Activated CD4-positive, alpha-beta T cell treated with anti-CD3 and anti-CD28 coated beads, Interleukin-2, amount 50 U/mL, for 1 hour (primary cell): ENCODE measurements around the gene ISCA1.

Experiments used
- DNase-seq: peaks from one replicate; pipeline ENCODE4 v3.0.0-alpha.2; 2020

Gene ISCA1

DNA sequence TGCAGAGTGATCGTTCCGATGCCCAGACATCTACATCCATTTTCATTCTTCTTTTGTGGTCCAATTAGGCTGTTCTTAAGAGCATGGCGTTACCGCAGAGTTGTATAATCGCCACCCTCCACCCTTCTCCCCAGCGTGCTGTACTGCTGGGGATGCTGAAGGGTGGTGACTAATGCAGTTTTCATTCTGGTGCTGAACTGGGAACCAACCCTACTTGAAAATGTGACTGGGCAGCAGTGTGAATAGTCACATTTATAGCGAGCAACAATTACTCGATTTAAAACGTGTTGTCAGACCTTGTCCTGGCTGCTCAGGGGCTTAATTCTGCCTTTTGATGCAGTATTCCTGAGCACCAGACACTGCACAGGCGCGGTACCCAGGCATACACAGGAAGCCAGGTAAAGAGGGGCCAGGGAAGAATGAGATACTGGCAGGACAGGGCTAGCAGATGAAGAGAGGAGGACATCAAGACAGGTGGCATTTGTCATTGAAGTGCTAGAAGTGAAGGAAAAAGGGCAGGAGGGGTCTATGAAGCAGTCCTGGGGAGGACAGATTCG, 719 bp upstream of the ISCA1 start:
- DNase-seq = no peak

DNA sequence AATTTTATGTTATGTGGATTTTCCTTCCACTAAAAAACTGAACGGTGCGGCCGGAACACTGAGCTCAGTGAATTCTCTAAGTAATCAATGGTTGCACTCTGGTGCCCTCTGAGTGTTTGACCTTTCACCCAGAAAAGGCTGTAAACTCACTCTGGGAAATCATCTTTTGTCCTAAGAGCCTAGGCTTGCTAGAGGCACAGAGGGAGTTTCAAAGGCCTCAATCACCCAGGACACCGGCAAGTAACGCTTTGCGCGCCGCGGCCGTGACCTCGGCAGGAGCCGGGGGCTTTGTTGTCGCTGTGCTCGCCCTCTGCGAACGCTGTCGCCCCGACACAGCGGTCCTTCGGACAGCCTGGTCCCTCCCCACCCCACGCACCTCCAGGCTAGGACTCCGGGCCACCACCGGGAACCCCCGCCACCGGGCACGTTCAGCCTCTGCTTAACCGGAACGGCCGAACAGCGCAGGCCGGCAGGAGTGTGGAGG, 703 bp downstream of the ISCA1 start:
- no peak for DNase-seq

DNA sequence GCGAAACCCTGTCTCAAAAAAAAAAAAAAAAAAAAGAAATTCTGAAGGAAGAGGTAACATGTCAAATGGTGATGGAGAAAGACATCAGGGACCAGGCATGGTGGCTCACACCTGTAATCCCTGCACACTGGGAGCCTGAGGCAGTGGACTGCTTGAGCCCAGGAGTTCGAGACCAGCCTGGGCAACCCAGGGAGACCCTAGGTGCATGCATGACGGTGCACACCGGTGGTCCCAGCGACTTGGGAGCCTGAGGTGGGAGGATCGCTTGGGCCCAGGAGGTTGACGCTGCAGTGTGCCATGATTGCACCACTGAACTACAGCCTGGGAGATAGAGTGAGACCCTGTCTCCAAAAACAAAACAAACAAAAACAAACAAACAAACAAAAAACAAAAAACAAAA, 1.8 kb downstream of the ISCA1 start:
- DNase-seq = no peak

DNA sequence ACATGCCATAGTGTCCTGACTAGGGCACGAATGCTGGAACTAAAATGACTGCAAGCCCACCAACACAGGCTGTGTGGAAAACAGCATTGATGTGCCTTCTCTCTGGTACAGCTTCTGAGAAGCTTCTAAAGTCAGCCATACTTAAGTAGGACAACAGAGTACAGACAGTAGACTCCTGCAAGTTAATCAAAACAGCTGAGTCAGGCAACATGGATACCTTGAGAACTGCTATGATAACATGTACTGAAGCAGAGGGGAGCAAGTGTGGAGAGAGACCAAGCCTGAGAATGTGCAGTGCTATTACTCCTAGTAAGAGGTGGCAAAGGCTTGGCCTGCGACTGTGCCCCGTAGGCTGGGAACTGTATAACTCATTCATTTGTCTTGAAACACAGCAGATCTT, 2.5 kb downstream of the ISCA1 start:
- DNase-seq = no peak

DNA sequence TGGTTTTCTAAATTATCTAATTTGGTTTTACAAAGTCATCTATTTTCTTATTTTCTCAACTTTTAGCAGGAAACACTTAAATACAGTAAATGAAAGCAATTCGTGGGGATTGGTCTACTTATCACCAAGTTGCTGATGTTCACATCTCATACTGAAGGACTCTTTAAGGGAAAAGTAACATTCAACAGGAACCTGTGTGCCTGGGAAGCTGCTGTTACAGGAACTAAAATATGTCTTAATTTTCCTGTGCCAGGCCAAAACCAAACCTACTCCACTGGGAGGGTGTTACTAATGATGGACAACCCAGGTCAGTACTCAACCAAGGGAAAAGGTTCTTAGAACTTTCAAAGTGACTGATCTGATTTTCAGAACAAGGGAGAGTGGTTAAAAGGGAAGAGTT, 5.3 kb downstream of the ISCA1 start:
- DNase-seq = no peak

DNA sequence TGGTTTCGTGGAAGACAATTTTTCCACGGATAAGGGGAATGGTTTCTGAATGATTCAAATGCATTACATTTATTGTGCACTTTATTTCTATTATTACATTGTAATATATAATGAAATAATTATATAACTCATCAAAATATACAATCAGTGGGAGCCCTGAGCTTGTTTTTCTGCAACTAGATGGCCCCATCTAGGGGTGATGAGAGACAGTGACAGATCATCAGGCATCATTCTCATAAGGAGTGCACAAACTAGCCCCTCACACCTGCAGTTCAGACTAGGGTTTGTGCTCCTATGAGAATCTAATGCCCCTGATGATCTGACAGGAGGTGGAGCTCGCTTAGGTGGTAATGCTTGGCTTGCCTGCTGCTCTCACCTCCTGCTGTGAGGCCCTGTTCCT, 6.4 kb downstream of the ISCA1 start:
- no peak for DNase-seq

DNA sequence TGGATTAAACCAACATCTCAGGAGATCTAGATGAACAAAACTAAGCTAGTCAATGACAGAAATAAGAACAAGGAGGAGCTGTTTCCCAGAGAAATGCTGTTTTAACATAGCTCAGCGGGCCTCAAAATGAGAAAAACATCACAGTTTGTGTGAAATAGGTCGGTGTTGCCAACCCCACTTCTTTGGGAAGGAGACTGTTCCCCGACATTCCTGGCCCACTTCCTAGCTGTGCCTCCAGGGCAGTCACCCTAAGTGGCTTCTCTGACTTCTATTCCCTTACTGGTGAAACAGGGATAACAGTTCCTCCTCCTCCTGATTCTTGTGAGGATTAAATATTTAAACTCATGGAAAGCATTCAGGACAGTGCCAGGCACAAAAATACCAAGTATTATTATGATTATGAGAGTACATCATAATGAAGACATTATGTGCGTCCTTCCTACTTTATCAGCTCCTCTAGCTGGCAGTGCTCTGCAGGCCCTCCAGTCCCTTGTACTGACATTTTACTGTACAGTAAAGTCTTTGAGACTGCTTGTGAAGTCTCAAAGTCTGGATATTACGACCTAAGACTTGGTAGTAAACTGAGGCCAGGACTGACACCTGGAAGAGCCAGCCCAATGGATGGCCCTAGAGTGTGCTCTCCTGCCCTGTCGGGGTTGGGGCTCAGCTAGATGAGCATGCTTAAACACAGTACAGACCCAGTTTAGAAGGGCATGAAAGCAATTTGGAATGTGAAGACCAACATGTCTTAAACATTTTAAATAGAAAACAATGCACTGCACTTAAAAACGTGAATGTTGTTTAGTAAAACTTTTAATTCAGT, 7.3 kb downstream of the ISCA1 start:
- no peak for DNase-seq

GRCh38 chr9:86272221-86272620, 10.1 kb downstream of the ISCA1 start:
- DNase-seq = no peak

GRCh38 chr9:86263876-86264275, 18.5 kb downstream of the ISCA1 start:
- DNase-seq = no peak

DNA sequence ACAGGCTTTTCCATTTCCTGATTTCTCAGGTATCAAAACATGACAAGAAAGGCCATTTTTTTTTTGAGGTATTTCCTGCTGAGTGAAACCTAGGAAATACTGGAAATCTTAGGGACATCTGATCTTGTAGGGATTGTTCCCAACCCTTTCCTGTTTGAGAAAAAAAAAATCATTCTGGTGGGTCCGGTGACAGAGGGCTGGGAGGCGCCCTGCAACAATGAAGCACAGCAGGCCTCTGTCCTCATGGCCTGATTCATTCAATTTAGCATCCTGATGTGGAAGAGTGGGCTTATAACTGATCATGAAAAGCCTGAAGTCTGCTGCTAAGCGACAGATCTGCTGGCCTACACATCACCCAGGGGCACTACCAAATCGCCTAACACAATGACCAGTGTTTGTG, 19.8 kb downstream of the ISCA1 start:
- DNase-seq = no peak

DNA sequence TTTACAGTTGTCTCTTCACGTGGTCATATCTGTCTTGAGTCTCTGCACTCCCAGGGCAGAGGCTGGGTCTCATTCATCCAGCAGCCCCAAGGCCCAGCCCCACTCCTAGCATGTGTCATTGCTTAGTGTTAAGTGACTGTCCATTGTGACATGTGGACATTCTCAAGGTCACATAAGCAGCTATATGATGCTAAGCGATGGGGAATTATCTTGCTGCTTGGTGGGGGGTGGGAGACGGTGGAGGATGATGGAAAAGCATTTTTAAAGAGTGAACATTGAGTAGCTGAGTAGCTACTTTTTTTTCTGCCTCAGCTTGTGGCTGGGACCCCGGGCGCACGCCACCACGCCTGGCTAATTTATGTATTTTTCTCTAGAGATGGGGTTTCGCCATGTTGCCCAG, 22.8 kb downstream of the ISCA1 start, which contains the start of gene C9orf153:
C9orf153 (minus strand) TSS at position 101 of the 400 bp plus-strand sequence. CDS start 30,054 bp downstream, outside the sequence.
- DNase-seq = no peak

GRCh38 chr9:86257391-86257790, 24.9 kb downstream of the ISCA1 start:
- DNase-seq = no peak

- DNase-seq = no peak
Measured at GRCh38 chr9:86256653-86257052, 25.7 kb downstream of the ISCA1 start.

DNA sequence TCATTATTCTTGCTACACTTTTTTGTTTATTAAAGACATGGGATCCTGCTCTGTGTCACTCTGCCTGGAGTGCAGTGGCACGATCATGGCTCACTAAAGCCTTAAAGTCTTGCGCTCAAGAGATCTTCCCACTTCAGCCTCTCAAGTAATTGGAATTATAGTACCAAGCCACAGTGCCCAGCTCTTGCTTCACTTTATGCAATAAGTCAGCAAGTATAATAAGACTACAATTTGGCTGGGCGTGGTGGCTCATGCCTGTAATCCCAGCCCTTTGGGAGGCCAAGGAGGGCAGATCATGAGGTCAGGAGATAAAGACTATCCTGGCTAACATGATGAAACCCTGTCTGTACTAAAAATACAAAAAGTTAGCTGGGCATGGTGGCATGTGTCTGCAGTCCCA, 28.8 kb downstream of the ISCA1 start:
- DNase-seq = no peak

- DNase-seq = no peak
Measured at GRCh38 chr9:86252870-86253269, 29.5 kb downstream of the ISCA1 start.

DNA sequence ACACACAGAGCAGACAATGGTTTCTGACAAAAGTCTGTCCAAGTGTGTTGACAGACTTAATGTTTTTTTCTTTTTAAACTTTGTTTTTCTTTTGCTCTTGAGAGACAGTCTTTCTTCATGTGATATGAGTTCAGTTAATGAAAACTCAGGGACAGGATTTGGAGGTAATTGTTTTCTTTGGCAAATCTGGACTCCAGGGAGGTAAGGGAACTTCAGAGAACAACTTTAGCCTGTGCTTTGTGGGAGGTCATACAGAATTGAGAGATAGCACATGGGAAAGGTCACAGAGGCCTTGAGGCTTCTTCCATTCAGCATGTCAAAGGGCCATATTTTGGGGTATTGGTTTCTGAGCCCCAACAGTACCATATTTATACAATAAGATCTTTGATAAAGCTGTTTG, 32.2 kb downstream of the ISCA1 start:
- DNase-seq = no peak

DNA sequence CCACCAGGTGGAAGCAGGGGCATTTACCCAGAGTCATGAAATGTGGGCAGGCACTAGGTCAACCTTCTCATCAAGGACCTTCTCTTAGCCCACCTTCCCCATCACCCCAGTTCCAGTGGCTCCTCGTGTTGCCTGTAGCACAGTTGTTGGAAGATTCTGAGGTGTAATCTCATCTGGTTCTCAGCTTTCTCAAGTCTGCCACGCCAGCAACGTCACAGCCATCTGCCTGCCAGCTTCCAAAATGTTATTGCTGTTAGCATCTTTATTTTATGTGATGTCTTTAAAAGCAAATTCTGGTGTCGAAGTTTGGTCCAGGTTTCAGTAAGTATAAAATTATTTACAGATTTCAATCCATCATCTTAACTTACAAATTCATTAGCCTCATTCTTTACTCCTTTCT, 33.6 kb downstream of the ISCA1 start:
- DNase-seq = no peak

- no peak for DNase-seq
Measured at GRCh38 chr9:86246752-86247161, 35.6 kb downstream of the ISCA1 start.

- no peak for DNase-seq
Measured at GRCh38 chr9:86242071-86242470, 40.3 kb downstream of the ISCA1 start.

DNA sequence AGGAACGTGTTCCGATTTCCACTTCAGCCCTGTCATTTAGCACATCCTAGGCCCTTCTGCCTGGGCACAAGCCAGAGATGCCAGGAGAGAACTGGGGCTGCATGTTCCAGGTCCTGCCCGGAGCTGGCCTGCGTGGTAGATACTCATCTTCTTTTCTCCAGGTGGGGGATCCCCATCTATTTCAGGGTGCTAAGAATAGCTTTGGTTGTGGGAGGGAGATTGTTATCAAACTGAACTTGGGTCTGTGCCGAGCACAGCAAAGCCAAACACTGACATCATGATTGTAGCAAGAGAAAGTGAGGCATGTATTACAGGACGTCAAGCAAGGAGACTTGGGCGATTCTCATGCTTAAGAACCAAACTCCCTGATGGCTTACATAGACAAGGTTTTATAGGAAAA, 41.1 kb downstream of the ISCA1 start:
- DNase-seq = no peak

DNA sequence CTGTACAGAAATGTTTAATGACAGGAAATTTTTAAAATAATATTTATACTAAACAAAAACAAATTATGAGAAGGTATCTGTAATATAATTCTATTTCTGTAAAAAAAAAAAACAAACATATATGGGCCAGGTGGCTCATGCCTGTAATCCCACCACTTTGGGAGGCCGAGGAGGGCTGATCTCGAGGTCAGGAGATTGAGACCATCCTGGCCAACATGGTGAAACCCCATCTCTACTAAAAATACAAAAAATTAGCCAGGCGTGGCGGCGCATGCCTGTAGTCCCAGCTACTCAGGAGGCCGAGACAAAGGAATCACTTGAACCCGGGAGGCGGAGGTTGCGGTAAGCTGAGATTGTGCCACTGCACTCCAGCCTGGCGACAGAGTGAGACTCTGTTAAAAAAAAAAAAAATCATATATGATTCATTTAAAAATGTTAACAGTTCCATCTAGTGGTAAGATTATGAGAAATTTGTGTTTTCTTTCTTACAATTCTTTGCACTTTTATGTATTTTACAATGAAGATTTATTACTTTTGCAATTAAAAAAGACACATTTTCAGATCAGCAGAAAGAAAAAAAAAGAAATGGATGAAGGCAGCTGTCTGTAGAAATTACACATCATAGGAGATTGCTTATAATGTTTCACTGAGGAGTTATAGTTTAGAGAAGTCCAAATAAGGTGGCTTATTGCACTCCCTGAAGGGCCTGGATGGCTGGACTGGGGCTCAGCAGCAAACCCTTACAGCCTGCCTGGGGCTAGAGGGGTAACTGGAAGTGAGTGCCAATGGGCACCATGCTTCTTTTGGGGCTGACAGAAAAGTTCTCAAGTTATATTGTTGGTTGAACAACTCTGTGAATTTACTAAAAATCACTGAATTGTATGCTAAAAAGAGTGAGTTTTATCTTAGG, 43.2 kb downstream of the ISCA1 start:
- DNase-seq = no peak

GRCh38 chr9:86230858-86231257, 51.5 kb downstream of the ISCA1 start:
- DNase-seq = no peak

GRCh38 chr9:86222667-86223066, 59.7 kb downstream of the ISCA1 start:
- no peak for DNase-seq

DNA sequence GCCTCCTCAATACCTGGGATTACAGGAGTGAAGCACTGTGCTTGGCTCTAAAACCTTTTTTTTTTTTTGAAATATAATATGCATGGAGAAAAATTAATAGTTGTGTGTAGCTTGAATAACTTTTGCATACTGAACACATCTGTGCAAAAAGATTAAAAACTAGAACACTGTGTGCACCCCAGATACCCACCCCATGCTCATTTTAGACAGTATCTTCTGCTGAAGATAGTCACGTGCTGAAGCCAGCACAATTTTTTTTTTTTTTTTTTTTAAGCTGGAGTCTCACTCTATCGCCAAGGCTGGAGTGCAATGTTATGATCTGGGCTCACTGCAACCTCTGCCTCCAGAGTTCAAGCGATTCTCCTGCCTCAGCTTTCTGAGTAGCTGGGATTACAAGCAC, 62.7 kb downstream of the ISCA1 start:
- no peak for DNase-seq
